Endothelial cell of coronary artery (primary cell): Measurements from ENCODE around the gene GCNT4. TPM values are rescaled to one million over a fixed set of nuclear protein-coding genes. Genes with fewer than 3 reads are reported as not detected.

Source experiments
- total RNA-seq: library from RNA; depleted of rRNA; stranded (reverse); fragments of >200 nt; gene quantifications from 2 replicates; pipeline ENCODE4 v1.2.3, GENCODE V29; 2014

GCNT4 gene, protein sequence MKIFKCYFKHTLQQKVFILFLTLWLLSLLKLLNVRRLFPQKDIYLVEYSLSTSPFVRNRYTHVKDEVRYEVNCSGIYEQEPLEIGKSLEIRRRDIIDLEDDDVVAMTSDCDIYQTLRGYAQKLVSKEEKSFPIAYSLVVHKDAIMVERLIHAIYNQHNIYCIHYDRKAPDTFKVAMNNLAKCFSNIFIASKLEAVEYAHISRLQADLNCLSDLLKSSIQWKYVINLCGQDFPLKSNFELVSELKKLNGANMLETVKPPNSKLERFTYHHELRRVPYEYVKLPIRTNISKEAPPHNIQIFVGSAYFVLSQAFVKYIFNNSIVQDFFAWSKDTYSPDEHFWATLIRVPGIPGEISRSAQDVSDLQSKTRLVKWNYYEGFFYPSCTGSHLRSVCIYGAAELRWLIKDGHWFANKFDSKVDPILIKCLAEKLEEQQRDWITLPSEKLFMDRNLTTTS
- 0.09 and 0.56 TPM in 2 replicates for total RNA-seq

DNA sequence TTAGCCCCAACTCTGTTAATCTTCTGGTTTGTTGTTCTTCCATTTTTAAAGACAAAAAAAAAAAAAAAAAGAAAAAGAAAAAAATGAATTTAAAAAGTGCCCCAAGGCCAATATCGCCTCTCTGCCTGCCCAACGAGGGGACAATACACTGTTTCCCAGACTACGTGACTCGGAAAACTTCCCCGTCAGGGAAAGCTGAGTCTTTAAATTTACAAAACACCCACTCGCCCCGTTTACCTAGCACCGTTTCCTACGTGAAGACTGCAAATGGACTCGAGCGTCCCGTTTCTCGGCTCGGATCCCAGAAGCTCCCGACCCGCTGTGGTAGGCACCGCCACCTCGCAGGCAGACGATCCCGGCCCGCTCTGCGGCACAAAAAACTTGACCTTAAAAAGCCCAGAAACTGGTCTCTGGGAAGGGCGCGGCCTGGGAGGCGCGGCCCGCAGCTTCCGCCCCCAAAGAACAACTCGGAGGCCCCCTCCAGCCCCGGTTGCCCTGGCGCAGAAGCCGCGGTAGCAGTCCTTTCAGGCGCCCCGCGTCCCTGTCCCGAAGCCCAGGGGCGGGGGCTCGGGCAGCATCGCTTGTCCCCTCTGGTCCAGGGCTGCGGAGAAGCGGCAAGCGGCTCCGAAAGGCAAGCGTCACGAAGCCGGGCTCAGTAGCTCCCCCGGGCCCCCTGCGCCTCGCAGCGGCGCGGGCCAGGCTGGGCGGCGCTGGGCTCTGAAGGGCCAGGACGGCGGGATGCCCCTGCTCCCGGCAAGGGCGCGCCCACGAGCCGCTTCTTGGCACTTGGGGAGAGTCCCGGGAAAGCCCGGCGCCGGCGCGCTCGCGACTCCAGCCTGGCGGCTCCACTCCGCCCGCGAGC lies at the start of gene GCNT4:
TSS of gene GCNT4 (minus strand) at position 367 of the 862 bp plus-strand sequence. CDS start 22,521 bp downstream, outside the sequence.

Other genes with a start within 250 kb of the GCNT4 start
- gene FAM169A, start 186.2 kb downstream of the GCNT4 start, total RNA-seq: 0.28 and 0.45 TPM in 2 replicates
- under 0.01 TPM in 1 of 2 replicates, not detected in the other for gene ANKRD31, start 184.3 kb upstream of the GCNT4 start, total RNA-seq